ENCODE data around the gene ERN1. TPM values are rescaled to one million over a fixed set of nuclear protein-coding genes. Genes with fewer than 3 reads are reported as not detected.

The ERN1 gene
- 10.1 and 12.5 TPM in 2 replicates for total RNA-seq

GRCh38 chr17:64129765-64130558, at the start of gene ERN1:
ERN1 (minus strand) TSS chr17:64130144; CDS start chr17:64130029, 115 bp downstream.

GRCh38 chr17:64020056-64020766, 109.7 kb downstream of the ERN1 start, which contains the start of gene ICAM2:
ICAM2 (minus strand) TSS chr17:64020633; CDS start chr17:64006691, 13,942 bp downstream.

GRCh38 chr17:63998050-63998720, 131.8 kb downstream of the ERN1 start, which contains the start of gene PRR29:
PRR29 (plus strand) TSS chr17:63998351; CDS start chr17:63998365, 14 bp downstream.

Other genes starting within 250 kb of the ERN1 start
- not detected in 2 replicates for gene GH2, start 248.2 kb downstream of the ERN1 start, total RNA-seq
- not detected in 2 replicates for gene CSH1, start 233.6 kb downstream of the ERN1 start, total RNA-seq
- gene CSHL1, start 218.9 kb downstream of the ERN1 start, total RNA-seq, result not detected in 2 replicates
- gene GH1, start 211.3 kb downstream of the ERN1 start, total RNA-seq, result not detected in 2 replicates
- 0.65 and 2.0 TPM in 2 replicates for gene CD79B, start 197.8 kb downstream of the ERN1 start, total RNA-seq
- gene SCN4A, start 157.2 kb downstream of the ERN1 start, total RNA-seq, result under 0.01 TPM in 1 of 2 replicates, not detected in the other
- gene PRR29, start 131.8 kb downstream of the ERN1 start, total RNA-seq, result 0.30 and 0.32 TPM in 2 replicates
- gene ICAM2, start 109.5 kb downstream of the ERN1 start, total RNA-seq, result 743 and 963 TPM in 2 replicates
- gene TEX2, start 133.1 kb upstream of the ERN1 start, total RNA-seq, result 12.7 and 24.5 TPM in 2 replicates

Data from epithelial cell of umbilical artery (primary cell).